Superior temporal gyrus (tissue), 1 donor: ENCODE data around the gene ATXN1.

ENCODE experiments used
- DNase-seq: peaks from one replicate; pipeline ENCODE4 v3.0.0-alpha.2; 2016; ENCODE audit errors: extremely low spot score

The ATXN1 gene

DNA sequence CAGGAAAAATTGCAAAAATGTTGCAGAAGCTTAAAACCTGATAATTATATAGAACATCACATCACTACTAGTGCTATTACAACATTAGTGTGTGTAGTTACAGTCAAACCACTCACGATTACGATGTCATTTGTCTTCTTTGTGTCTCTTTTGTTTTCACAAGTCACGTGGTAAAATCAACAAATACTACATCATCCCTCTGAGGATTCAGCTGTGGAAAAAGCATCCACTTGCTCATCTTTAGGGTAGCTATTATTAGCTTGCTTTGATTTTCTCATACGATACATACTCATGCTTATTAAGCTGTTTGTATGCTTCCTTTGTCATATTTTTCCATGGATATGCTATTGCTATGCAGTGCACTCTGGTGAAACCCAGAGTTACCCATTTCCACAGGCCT, 22.2 kb upstream of the ATXN1 start:
- no peak for DNase-seq

DNA sequence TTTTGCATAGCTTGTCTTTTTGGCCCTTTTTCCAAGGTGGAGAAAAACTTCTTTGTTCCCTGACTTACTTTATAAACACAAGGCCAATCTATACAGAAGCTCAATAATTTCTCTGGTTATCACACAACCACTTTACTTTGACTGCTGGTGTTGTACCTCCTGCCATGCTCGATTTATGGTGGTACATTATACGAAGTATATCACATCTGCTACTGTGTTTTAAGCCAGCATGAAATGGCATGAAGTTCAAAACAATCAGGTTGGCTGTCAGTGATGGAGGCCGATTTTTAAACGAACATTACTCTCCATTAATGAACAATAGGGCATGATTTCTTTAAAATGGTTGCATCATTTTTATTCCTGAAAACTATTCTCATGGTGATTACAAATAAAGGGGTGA, 21.0 kb upstream of the ATXN1 start:
- no peak for DNase-seq

DNA sequence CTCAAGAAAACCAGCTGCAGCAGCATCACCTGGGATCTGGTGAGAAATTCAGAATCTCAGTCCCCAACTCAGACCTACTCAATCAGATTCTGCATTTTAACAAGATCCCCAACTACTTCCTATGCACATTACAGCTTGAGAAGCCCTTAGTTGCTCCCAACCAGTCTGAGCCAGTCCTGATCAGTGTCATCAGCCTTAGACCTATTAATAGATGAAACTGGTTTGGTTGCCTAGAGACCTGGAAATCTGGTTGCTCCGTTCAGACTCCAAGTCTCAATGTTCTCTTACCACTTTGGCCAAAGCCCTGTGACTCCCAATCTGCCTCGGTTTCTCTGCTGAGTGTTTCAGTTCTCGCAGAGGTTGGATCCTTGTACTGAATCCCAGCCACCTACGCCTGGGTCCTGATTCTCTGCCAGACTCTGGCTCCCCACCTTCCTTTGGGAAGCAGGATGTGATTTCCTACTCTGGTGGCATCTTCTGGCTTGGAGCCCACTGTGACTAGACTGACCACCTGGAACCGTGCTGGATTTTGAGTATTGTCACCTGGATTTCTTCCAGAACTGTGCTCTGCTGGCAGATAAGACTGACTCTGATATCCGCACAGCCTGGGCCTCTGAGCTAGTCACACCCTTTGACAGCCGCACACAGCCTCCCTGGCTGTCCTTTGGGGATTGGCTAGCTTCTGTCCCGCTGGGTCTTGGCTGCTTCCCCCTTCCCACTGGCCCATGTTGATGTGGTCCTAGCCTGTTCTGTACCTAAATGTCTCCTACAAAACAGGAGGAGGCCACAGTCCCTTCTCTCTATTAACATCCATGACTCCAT, 20.3 kb upstream of the ATXN1 start:
- no peak for DNase-seq

DNA sequence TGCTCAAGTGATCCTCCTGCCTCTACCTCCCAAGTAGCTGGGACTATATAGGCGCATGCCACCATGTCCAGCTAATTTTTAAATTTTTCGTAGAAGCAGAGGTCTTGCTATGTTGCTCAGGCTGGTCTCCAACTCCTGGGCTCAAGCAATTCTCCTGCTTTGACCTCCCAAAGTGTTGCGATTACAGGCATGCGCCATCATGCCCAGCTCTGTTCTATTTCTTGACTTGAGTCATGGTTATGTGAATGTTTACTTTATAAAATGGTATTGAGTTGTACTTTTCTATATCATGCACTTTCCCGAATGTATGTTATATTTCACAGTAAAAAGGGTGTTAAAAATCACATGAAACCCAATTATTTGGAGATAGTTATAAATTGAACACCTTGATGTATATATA, 17.3 kb upstream of the ATXN1 start:
- no peak for DNase-seq

DNA sequence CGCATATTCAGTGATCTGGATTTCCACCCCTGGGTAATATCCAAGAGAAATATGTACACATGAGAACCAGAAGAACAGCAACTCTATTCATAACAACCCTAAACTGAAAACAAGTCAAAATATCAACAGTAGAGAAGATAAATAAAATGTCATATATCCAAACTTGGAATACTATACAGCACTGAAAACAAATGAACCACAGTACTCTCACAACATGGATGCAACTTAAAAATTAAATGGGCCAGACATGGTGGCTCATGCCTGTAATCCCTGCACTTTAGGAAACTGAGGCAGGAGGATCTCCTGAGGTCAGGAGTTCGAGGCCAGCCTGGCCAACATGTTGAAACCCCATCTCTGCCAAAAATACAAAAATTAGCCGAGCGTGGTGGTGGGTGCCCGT, 16.5 kb upstream of the ATXN1 start:
- DNase-seq, result no peak

DNA sequence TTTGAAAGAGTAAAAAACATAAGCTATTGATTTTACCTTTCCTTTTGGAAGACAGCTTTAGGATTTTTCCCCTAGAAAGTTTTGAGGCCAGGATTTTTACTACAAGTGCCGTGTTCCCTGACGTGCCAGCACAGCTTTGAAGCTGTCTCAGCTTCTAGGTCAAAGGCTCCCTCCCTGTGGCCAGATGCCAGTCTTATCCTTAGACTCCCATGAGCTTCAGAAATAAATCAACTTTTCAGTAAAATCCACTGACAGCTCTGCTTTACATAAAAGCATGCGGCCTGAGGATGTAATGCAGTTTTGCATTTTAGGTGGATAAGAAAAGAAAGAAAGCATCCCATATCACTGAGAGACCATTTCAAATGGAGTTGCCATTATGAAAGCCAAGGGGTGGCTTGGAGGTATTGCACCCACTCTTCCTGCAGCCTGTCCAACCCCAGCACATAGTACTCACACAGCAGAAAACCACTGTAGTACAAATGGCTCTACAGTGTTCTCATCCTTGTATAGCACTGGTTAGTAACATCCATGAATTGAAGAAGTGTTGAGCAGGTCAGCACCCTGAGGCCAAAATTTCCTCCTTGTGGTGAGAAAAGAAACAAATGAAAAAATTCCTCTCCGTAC, 15.2 kb upstream of the ATXN1 start:
- no peak for DNase-seq

DNA sequence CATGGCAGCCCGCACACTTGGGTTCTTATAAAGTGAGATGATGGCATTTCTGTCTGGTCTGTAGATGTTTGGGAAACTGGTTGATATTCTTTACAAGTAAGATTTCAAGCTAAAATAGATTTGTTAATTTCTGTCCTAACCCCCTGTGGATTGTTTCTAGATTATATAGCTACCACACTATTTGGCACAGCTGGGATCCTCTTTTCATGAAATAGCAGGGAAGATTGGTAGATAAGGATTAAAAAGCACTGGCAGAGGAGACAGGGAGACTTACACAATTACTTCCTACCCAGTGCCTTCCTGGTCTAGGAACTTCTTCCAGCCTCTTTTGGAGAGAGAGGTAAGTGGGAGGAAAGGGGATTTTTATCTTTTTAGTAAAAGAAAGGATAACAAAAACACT, 13.2 kb upstream of the ATXN1 start:
- DNase-seq, result no peak

DNA sequence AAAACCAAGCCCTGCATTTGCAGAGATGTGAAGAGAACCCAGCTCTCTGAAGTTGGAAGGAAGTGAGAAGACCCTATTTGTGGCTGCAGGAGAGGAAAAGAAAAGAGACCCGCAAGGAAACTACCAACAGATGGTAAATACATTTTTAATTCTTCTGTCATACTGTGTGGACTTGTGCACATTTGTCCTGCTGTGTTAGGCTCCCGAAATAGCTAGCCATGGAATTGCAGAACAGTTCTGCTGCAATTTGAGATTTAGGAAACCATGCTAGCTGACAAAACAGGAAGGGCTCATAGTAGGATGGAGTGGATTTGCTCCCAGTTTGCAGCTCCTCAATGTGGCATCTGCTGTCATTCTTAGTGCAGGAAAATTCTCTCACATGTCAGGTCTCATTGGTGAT, 12.1 kb upstream of the ATXN1 start:
- peak; percentile 24 for DNase-seq

DNA sequence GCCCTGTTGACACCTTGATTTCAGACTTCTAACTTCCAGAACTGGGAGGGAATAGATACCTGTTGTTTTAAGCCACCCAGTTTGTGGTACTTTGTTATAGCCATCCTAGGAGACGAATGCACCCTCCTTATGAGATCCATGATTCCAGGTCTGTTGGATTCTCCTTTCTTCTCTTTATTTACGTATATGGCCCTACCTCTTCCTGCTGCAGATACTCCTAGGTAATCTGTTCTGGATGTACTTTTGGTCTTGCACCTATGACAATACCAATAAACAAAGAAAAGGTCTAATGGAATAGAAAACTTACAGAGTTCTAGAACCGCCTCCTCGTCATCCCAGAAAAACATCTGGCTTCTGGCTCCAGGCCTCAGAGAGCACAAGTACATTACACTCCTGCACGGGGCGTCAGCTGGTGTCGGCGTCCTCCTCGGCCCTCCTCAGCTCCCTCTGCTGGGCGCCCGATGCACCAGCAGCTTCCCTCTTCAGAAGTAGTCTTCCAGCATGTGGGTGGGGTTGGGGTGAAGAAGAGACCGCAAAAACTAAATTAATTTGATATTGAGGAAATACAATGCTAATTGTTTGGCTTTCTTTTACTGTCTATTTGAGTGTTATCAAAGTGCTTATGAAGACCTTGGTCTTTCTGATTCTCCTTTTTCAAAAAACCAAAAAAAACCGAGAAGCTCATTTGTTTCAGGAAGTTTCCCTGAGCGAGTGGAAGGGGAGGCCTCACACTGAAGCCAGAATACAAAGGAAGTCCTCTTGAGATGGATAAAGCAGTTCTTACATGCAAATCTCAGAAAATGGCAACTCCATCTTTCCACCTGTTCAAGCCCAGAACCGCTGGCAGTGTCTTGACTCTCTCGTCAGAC, 9.7 kb upstream of the ATXN1 start:
- DNase-seq, result peak; percentile 84

DNA sequence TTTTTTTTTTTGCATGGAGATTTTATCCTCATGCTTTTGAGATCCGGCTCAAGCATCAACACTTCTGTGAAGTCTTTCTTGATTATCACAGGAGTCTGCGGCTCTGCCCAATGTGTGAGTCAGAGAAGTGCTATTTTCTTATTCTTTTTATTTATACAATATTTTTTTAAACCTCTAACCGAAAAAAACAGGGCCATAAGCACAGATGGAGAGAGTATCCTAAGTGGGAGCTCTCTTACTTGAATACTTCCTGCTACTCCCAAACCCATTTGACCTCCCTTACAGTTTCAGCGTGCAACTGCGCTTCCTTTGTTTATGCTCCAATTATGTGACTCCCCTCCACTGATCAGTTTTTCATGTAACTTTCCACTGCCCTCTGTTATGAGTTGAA, 8.7 kb upstream of the ATXN1 start:
- peak; percentile 47 for DNase-seq

DNA sequence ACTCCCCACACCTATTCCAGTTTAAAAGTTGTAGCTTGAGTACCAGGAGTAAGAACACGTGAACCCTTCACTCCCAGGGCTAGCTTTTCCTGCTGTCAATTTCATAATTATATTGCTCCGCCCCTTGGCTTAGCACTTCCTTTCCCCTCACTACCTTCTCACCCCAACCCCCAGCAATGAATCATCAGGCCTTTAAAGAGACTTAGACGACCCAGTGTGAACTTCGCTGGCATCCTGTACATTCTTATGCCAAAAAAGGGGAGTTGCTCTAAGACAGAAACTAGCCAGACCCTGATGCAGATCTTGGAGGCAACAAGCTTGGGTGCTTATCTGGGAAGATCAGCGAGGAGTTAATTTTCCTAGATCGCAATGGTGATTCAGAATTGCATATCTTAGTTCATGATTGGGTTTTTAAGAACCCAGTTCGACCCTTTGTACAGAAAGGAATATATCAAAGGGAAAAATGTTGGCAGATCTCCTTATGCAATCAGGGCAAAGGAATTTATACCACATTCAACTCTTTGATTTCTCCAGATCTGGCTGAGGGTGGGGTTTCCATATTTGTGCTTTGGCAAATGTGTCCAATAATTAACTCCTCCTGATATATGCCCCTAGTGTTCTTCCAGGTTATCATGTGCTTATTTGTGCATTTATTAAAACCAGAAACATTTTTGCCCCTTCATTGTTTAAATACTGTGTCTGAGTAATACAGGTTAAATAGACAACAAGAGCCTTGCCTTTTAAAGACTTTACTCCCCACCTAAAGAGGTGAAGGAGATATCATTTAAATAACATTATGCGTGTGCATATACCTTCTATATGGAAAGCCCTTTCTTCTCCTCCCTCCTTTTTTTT, 8.1 kb upstream of the ATXN1 start:
- peak; percentile 17 for DNase-seq

DNA sequence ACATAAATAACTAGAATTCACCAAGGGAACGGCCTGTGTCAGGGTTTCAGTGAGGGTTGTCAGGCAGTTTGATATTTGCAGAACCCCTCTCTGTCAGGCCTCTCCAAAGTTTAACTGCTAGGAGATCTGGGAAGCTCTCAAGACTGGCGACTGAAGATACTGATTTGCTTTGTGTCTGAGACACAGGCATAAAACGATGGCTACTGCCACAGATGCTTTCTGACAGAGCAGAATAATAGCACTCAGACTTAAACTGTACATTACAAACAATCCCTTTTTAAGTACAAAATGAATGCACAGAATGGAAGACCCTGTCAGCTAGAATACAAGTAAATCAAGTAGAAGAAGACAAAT, 7.2 kb upstream of the ATXN1 start:
- peak; percentile 24 for DNase-seq

DNA sequence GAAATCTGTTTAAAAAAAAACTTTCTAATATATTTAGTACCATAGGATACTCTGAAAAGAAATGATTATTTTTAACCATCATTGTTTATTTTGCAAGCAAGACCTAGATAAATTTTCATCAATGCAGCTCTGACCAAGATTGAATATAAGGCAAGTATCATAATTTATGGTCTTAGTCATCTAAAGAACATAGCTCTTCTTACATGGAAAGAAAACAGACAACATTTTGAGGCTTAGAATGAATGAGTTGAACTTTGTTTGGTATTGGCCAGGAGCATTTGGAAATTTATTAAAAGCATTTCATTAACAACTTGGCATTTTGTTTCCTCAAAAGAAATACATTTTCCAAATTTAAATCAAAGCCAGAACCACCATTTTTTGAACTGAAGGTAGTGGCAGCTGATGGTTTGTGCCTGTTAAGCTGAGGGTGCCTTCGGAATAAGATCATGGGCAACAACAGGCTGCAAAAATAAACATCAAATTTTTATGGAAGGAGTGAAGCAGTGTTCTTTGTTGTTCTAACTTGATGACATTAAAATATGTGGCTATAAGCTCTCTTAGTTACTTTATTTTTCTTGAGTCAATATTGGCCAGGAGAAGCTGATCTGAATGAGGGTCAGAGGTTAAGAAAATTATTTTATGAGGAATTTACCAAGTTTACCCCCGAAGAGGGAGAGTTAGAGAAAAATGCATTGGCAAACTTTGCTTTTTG, 6.7 kb upstream of the ATXN1 start:
- peak; percentile 11 for DNase-seq

DNA sequence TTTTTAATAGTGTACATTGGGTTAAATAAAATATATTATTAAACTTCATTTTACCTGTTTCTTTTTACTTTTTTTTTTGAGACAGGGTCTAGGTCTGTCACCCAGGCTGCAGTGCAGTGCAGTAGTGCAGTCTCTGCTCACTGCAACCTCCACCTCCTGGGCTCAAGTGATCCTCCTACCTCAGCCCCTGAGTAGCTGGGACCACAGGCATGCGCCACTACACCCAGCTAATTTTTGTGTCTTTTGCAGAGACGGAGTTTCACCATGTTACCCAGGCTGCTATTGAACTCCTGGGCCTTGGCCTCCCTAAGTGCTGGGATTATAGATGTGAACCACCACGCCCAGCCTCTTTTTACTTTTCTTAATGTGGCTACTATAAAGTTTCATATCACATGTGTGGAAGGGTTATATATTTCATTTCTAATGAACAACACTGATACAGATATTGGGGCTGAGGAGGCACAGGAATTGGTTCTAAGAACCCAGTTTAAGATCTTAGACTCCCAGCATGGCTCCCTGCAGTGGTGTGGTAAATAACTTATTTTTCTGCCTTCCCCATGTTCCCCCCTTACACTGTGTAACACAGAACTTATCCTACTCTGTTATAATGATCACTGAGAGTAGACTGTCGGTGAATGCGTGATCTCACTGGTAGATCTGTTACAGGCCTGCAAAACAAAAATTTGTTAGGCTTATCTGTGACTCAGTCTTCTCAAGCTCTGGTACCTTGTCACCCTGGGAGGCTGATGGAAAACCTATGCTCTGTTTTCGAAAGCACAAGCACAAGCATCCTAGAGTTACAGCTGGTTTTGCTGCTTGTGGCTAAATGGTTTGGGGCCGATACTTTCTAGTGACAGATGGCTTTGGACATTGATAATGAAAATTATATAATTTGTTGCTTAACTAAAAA, 5.8 kb upstream of the ATXN1 start:
- no peak for DNase-seq

DNA sequence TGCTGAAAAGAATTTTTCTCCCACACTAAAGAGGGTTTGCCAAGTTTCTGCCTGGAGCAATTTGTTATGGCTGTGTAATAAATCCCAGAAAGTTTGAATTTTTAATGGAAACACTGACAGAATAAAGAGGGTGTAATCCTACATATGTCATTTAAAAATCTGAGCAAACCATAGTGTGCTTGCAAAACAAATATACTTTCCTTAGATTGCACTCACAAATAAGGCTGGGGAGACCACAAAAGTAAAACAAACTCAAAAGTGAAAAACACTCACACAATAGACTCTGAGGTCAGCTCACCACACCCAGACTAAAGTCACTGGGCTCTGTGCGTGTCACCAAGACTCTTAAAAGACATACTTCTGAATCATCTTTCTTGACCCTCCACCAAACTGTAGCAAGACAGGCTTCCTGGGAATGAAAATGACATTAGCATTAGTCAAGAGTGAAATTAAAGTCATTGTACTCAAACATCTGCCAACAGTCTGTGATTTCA, 4.8 kb upstream of the ATXN1 start:
- DNase-seq, result no peak

DNA sequence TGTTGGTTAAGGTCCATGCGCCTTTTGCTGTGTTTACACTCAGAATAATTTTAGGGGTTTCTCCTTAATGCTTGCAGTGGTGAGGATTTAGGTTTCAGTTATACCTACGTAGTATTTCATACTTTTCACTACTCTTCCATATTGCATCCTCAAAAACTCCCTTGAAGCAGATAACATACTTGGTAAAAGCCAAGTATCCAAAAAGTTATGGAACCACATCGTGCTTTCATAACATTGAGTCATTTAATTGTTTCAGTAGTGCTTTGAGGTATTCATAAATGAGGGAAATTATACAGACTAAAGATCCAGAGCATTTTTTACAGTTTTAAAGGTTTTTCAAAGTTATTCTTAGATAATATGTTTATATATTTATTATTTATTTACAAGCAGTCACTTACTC, 4.0 kb upstream of the ATXN1 start:
- DNase-seq, result peak; percentile 9

DNA sequence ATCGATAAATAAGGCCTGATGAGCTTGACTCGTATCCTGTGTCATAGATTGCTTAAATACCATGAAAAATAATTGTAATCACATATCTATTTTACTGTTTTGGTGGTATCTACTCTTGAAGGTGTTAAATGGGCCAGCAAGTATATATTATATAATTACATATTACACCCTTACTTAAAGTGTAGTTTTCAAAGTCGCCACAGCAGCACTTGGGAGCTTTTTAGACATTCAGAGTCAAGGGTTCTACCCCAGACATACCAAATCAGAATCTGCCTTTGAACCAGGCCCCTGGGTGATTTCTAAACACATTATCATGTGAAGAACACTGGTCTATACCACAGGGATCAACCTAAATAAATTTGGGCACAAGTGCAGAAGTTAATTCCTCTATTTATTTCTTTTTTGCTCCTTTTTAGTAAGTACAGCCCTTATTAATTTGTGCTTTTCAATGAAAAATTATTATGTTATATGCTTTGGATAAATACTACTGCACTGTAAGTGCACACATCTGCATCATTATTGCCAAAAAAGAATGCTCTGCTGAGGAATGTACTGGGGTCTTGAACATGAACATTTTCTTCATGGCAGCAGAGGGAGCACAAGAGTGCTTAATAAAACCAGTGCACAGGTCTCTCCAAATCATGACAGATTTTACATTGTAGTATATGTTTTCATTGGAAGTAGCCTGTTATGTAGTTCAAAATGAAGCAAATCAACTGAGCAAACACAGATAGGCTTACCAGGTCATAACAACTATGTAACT, 3.1 kb upstream of the ATXN1 start:
- DNase-seq, result no peak

DNA sequence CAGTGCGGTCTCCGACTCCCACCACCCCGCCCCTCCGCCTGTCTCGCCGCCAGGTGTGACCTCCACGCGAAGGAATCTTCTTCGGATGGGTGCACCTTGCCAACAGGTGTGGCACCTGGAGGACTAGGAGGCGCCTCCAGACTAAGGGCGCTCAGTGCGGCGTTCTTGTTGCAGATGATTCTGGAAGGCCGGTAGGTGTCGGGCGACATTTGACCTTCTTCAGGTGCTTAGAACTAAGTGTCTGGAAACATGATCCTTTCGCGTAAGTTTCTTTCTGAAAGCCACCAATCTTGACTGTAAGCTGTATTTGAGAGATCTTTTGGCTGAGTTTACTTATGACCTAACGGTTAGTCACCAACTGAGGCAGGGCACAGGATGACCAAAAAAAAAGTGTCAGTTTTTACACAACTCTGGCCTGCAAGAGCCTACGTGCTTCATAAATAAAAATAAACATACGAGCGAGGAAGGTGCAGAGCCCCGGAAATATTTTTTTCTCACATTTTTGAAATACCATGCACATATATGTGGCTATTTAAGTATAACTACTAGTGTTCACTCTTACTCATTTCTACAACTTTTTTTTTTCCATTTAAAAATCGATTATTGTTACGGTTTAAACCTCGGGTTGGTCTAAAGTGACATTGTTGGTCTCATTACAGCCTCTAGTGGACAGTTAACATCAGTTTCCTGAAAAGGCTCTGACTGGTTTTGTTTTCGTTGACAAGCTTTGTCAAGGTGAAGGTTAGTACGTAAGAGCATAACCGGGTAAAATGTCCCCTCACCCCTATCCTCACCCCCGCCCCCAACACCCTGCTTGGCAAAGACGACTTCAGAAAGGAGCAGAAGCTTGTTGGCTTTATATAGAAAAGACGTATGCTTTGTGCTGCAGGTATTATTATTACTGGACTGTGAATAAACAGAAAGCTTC, 1.6 kb upstream of the ATXN1 start:
- DNase-seq, result peak; percentile 91
